GM21717 (cell line): ENCODE results near the gene GNAI3.

Experiments used
- ATAC-seq: cut with Tn5 transposase; IDR thresholded peaks from one replicate; pipeline ENCODE4 v1.9.1; 2021; ENCODE audit warnings: mild to moderate bottlenecking, moderate library complexity; ENCODE audit not compliant: unreplicated experiment

GNAI3 gene

GRCh38 chr1:109634771-109635750 lies 86.6 kb downstream of the GNAI3 start:
- no peak for ATAC-seq

GRCh38 chr1:109635862-109636200 lies 87.4 kb downstream of the GNAI3 start:
- ATAC-seq = no peak

- ATAC-seq = no peak
These were observed 88.0 kb downstream of the GNAI3 start for GRCh38 chr1:109636201-109636952.

- no peak for ATAC-seq
These were observed 89.0 kb downstream of the GNAI3 start for GRCh38 chr1:109637446-109637845.

GRCh38 chr1:109639063-109639840 lies 90.8 kb downstream of the GNAI3 start:
- no peak for ATAC-seq

- ATAC-seq = no peak
These were observed 91.4 kb downstream of the GNAI3 start for GRCh38 chr1:109639841-109640184.

GRCh38 chr1:109640285-109640865 lies 92.0 kb downstream of the GNAI3 start:
- ATAC-seq = peak; percentile 56

GRCh38 chr1:109641078-109641740 lies 92.8 kb downstream of the GNAI3 start:
- ATAC-seq = no peak

GRCh38 chr1:109641861-109642260 lies 93.4 kb downstream of the GNAI3 start:
- no peak for ATAC-seq

GRCh38 chr1:109642626-109643025 lies 94.2 kb downstream of the GNAI3 start:
- ATAC-seq = no peak

- ATAC-seq = peak; percentile 81
These were observed 95.2 kb downstream of the GNAI3 start for GRCh38 chr1:109643385-109644230.

GRCh38 chr1:109644670-109645069 lies 96.3 kb downstream of the GNAI3 start:
- no peak for ATAC-seq

- no peak for ATAC-seq
These were observed 101.1 kb downstream of the GNAI3 start for GRCh38 chr1:109649491-109649914.

GRCh38 chr1:109650609-109651008 lies 102.2 kb downstream of the GNAI3 start:
- no peak for ATAC-seq

GRCh38 chr1:109652402-109652801 lies 104.0 kb downstream of the GNAI3 start:
- no peak for ATAC-seq

GRCh38 chr1:109653306-109653705 lies 104.9 kb downstream of the GNAI3 start:
- no peak for ATAC-seq

GRCh38 chr1:109654519-109654918 lies 106.1 kb downstream of the GNAI3 start:
- no peak for ATAC-seq

- ATAC-seq = peak; percentile 81
These were observed 107.5 kb downstream of the GNAI3 start, which contains the start of gene GSTM4 for GRCh38 chr1:109655615-109656519. TSS of gene GSTM4 (plus strand) at chr1:109656099. CDS start at chr1:109656390, 291 bp downstream.
